Measurements from ENCODE around the gene FAF2.

The FAF2 gene

GRCh38 chr5:176514244-176514950 lies 66.2 kb downstream of the FAF2 start:
- Histone ChIP-seq H3K4me3 (no peak overlapping the region), H3K27me3 (ENCODE audit: low read depth) (no peaks in the 10 kb centered on the region)

GRCh38 chr5:176515396-176515795 lies 67.2 kb downstream of the FAF2 start:
- in situ Hi-C loops (cut with MboI; ENCODE audit: low sequenced_read_pairs) = no loop called here
- H3K4me1 ChIP-seq = no peaks in the 10 kb centered on the region
- DNase-seq (ENCODE audit: low spot score in 2 of 2) = no peak

More at GRCh38 chr5:176514244-176514950, 66.2 kb downstream of the FAF2 start:
- Histone ChIP-seq H3K36me3 (replicated peaks) (no peaks in the 10 kb centered on the region; the same call in 1 of the 2 replicates), H3K4me1 (no peaks in the 10 kb centered on the region), H3K9me3 (no peaks in the 10 kb centered on the region)
- in situ Hi-C loops (cut with MboI; ENCODE audit: low sequenced_read_pairs) = no loop called here
- no peak for DNase-seq (ENCODE audit: low spot score in 2 of 2)

GRCh38 chr5:176517053-176517661 lies 69.0 kb downstream of the FAF2 start:
- Histone ChIP-seq H3K4me3 (no peak overlapping the region), H3K4me1 (no peaks in the 10 kb centered on the region), H3K9me3 (no peaks in the 10 kb centered on the region), H3K27me3 (ENCODE audit: low read depth) (no peaks in the 10 kb centered on the region), H3K36me3 (replicated peaks) (no peaks in the 10 kb centered on the region)
- DNase-seq (ENCODE audit: low spot score in 2 of 2) = no peak
- in situ Hi-C loops (cut with MboI; ENCODE audit: low sequenced_read_pairs) = no loop called here

More at GRCh38 chr5:176515396-176515795, 67.2 kb downstream of the FAF2 start:
- Histone ChIP-seq H3K4me3 (no peak overlapping the region), H3K27me3 (ENCODE audit: low read depth) (no peaks in the 10 kb centered on the region), H3K9me3 (no peaks in the 10 kb centered on the region), H3K36me3 (replicated peaks) (no peaks in the 10 kb centered on the region)

GRCh38 chr5:176519810-176520720 lies 71.9 kb downstream of the FAF2 start:
- Histone ChIP-seq H3K27me3 (ENCODE audit: low read depth) (no peaks in the 10 kb centered on the region), H3K9me3 (no peaks in the 10 kb centered on the region), H3K4me1 (no peaks in the 10 kb centered on the region), H3K36me3 (replicated peaks) (no peaks in the 10 kb centered on the region), H3K4me3 (no peak overlapping the region)
- in situ Hi-C loops (cut with MboI; ENCODE audit: low sequenced_read_pairs) = no loop called here
- no peak for DNase-seq (ENCODE audit: low spot score in 2 of 2)

GRCh38 chr5:176521286-176521685 lies 73.1 kb downstream of the FAF2 start:
- H3K36me3 ChIP-seq (replicated peaks) = no peaks in the 10 kb centered on the region
- H3K4me1 ChIP-seq = no peaks in the 10 kb centered on the region
- no peaks in the 10 kb centered on the region for H3K9me3 ChIP-seq
- H3K4me3 ChIP-seq = no peak overlapping the region
- no peaks in the 10 kb centered on the region for H3K27me3 ChIP-seq (ENCODE audit: low read depth)
- no peak for DNase-seq (ENCODE audit: low spot score in 2 of 2)
- in situ Hi-C loops (cut with MboI; ENCODE audit: low sequenced_read_pairs) = no loop called here

- Histone ChIP-seq H3K36me3 (replicated peaks) (no peaks in the 10 kb centered on the region), H3K9me3 (no peaks in the 10 kb centered on the region), H3K27me3 (ENCODE audit: low read depth) (no peaks in the 10 kb centered on the region), H3K4me1 (no peaks in the 10 kb centered on the region), H3K4me3 (no peak overlapping the region)
- DNase-seq (ENCODE audit: low spot score in 2 of 2) = no peak
- in situ Hi-C loops (cut with MboI; ENCODE audit: low sequenced_read_pairs) = no loop called here
These were observed 73.6 kb downstream of the FAF2 start for GRCh38 chr5:176521699-176522263.

GRCh38 chr5:176524138-176524537 lies 76.0 kb downstream of the FAF2 start:
- Histone ChIP-seq H3K4me3 (no peak overlapping the region), H3K9me3 (no peaks in the 10 kb centered on the region), H3K27me3 (ENCODE audit: low read depth) (no peaks in the 10 kb centered on the region), H3K36me3 (replicated peaks) (peaks cover 15% of the 10 kb centered on the region), H3K4me1 (no peaks in the 10 kb centered on the region)
- in situ Hi-C loops (cut with MboI; ENCODE audit: low sequenced_read_pairs) = no loop called here
- no peak for DNase-seq (ENCODE audit: low spot score in 2 of 2)

- no peak for DNase-seq (ENCODE audit: low spot score in 2 of 2)
- H3K27me3 ChIP-seq (ENCODE audit: low read depth) = no peaks in the 10 kb centered on the region
- H3K9me3 ChIP-seq = no peaks in the 10 kb centered on the region
- in situ Hi-C loops (cut with MboI; ENCODE audit: low sequenced_read_pairs) = no loop called here
- H3K36me3 ChIP-seq (replicated peaks) = peaks cover 22% of the 10 kb centered on the region
- H3K4me3 ChIP-seq = no peak overlapping the region
- H3K4me1 ChIP-seq = no peaks in the 10 kb centered on the region
These were observed 76.8 kb downstream of the FAF2 start for GRCh38 chr5:176524987-176525386.

- DNase-seq (ENCODE audit: low spot score in 2 of 2) = no peak
- Histone ChIP-seq H3K27me3 (ENCODE audit: low read depth) (no peaks in the 10 kb centered on the region), H3K4me3 (no peak overlapping the region), H3K9me3 (no peaks in the 10 kb centered on the region), H3K4me1 (no peaks in the 10 kb centered on the region), H3K36me3 (replicated peaks) (peaks cover 22% of the 10 kb centered on the region)
- in situ Hi-C loops (cut with MboI; ENCODE audit: low sequenced_read_pairs) = no loop called here
These were observed 77.5 kb downstream of the FAF2 start for GRCh38 chr5:176525677-176526076.

- DNase-seq (ENCODE audit: low spot score in 2 of 2) = no peak
- H3K9me3 ChIP-seq = no peaks in the 10 kb centered on the region
- in situ Hi-C loops (cut with MboI; ENCODE audit: low sequenced_read_pairs) = no loop called here
- no peaks in the 10 kb centered on the region for H3K27me3 ChIP-seq (ENCODE audit: low read depth)
- no peak overlapping the region for H3K4me3 ChIP-seq
- peaks cover 28% of the 10 kb centered on the region for H3K36me3 ChIP-seq (replicated peaks)
- H3K4me1 ChIP-seq = no peaks in the 10 kb centered on the region
These were observed 78.3 kb downstream of the FAF2 start for GRCh38 chr5:176526462-176526861.

- no peaks in the 10 kb centered on the region for H3K27me3 ChIP-seq (ENCODE audit: low read depth)
- in situ Hi-C loops (cut with MboI; ENCODE audit: low sequenced_read_pairs) = no loop called here
- no peak overlapping the region for H3K4me3 ChIP-seq
- H3K36me3 ChIP-seq (replicated peaks) = peaks cover 35% of the 10 kb centered on the region
- no peaks in the 10 kb centered on the region for H3K9me3 ChIP-seq
- no peak for DNase-seq (ENCODE audit: low spot score in 2 of 2)
- H3K4me1 ChIP-seq = no peaks in the 10 kb centered on the region
These were observed 79.3 kb downstream of the FAF2 start for GRCh38 chr5:176527246-176528222.

GRCh38 chr5:176528301-176528700 lies 80.1 kb downstream of the FAF2 start:
- DNase-seq (ENCODE audit: low spot score in 2 of 2) = no peak
- no peaks in the 10 kb centered on the region for H3K27me3 ChIP-seq (ENCODE audit: low read depth)
- no peak overlapping the region for H3K4me3 ChIP-seq
- in situ Hi-C loops (cut with MboI; ENCODE audit: low sequenced_read_pairs) = no loop called here
- 0 out of 2 replicates have a peak, but pooled peaks cover under 1% of the 10 kb centered on the region for H3K4me1 ChIP-seq
- peaks cover 35% of the 10 kb centered on the region for H3K36me3 ChIP-seq (replicated peaks)
- no peaks in the 10 kb centered on the region for H3K9me3 ChIP-seq

- peaks cover 35% of the 10 kb centered on the region for H3K36me3 ChIP-seq (replicated peaks)
- no peak for DNase-seq (ENCODE audit: low spot score in 2 of 2)
These were observed 80.6 kb downstream of the FAF2 start for GRCh38 chr5:176528761-176529115.

More at GRCh38 chr5:176528761-176529115, 80.6 kb downstream of the FAF2 start:
- Histone ChIP-seq H3K4me1 (peaks cover 4% of the 10 kb centered on the region; the same call in 1 of the 2 replicates), H3K27me3 (ENCODE audit: low read depth) (no peaks in the 10 kb centered on the region), H3K4me3 (no peak overlapping the region), H3K9me3 (no peaks in the 10 kb centered on the region)
- in situ Hi-C loops (cut with MboI; ENCODE audit: low sequenced_read_pairs) = no loop called here
